CD14-positive monocyte (primary cell): Measurements from ENCODE around the gene SPSB2. TPM values are rescaled to one million over a fixed set of nuclear protein-coding genes. Genes with fewer than 3 reads are reported as not detected.

Experiments used
- DNase-seq, 3 donors: peaks; one replicate each; pipeline ENCODE4 v3.0.0-alpha.2; 2011 to 2022
- H2AFZ ChIP-seq: 2 replicates; pipeline ENCODE4 v1.6.0; 2012; ENCODE audit warnings: mild to moderate bottlenecking, low read depth, low read length, inconsistent platforms; ENCODE audit not compliant: insufficient read depth, poor library complexity, severe bottlenecking
- H3K27ac ChIP-seq, 2 donors: 1 replicate in 1 of 2; 2 replicates in 1 of 2; pipeline ENCODE4 v1.5.1; 2012 to 2013; ENCODE audit warnings: low read length in 2 of 2, control low read depth in 1 of 2, inconsistent platforms in 1 of 2, low read depth in 1 of 2, mild to moderate bottlenecking in 1 of 2
- H3K27me3 ChIP-seq, 2 donors: one replicate each; pipeline versions ENCODE4 v1.6.0 to v1.6.1; 2011 to 2013; ENCODE audit warnings: low read length in 2 of 2; ENCODE audit not compliant: control insufficient read depth in 2 of 2, insufficient read depth in 2 of 2
- H3K36me3 ChIP-seq, 2 donors: replicated peaks in 1 of 2; 1 replicate in 1 of 2; 2 replicates in 1 of 2; pipeline versions ENCODE4 v1.5.1 to v1.6.1; 2012 to 2013; ENCODE audit warnings: low read length in 2 of 2, control low read depth in 1 of 2, inconsistent platforms in 1 of 2, mild to moderate bottlenecking in 1 of 2; ENCODE audit not compliant: insufficient read depth in 2 of 2, control insufficient read depth in 1 of 2
- H3K4me1 ChIP-seq, 2 donors: 1 replicate in 1 of 2; 2 replicates in 1 of 2; pipeline versions ENCODE4 v1.5.1 to v1.6.1; 2012 to 2013; ENCODE audit warnings: low read length in 2 of 2, control low read depth in 1 of 2, inconsistent platforms in 1 of 2, mild to moderate bottlenecking in 1 of 2, moderate library complexity in 1 of 2; ENCODE audit not compliant: insufficient read depth in 2 of 2, control insufficient read depth in 1 of 2
- H3K4me2 ChIP-seq: replicated peaks from 2 replicates; pipeline ENCODE3; 2012; ENCODE audit warnings: low read length, moderate library complexity, mild to moderate bottlenecking; ENCODE audit not compliant: poor library complexity, severe bottlenecking; ENCODE audit errors: extremely low read depth
- H3K4me3 ChIP-seq, 3 experiments: fragments of 200-600 bp in 1 of 3; sonication (generic) in 1 of 3; replicated peaks in 1 of 3; 1 replicate in 2 of 3; 2 replicates in 1 of 3; pipeline ENCODE4 v1.5.1; 2011 to 2013; ENCODE audit warnings: low read length in 3 of 3, mild to moderate bottlenecking in 3 of 3, control low read depth in 2 of 3, low read depth in 2 of 3, inconsistent platforms in 1 of 3, moderate library complexity in 1 of 3
- H3K79me2 ChIP-seq: 2 replicates; pipeline ENCODE4 v1.6.0; 2012; ENCODE audit warnings: mild to moderate bottlenecking, control low read depth, inconsistent platforms, low read length, moderate library complexity; ENCODE audit not compliant: insufficient read depth
- H3K9ac ChIP-seq: 2 replicates; pipeline ENCODE4 v1.6.0; 2017; ENCODE audit warnings: low read length, mild to moderate bottlenecking; ENCODE audit not compliant: insufficient read depth, poor library complexity, severe bottlenecking
- H3K9me3 ChIP-seq, 2 donors: replicated peaks in 1 of 2; 1 replicate in 1 of 2; 2 replicates in 1 of 2; pipeline versions ENCODE4 v1.5.1 to v1.6.1; 2012 to 2013; ENCODE audit warnings: low read length in 2 of 2, control low read depth in 1 of 2; ENCODE audit not compliant: control insufficient read depth in 1 of 2, insufficient read depth in 1 of 2
- H4K20me1 ChIP-seq: 2 replicates; pipeline ENCODE4 v1.6.0; 2012; ENCODE audit warnings: mild to moderate bottlenecking, low read length, control low read depth, moderate library complexity; ENCODE audit not compliant: insufficient read depth
- H3K27ac Mint-ChIP-seq, 7 donors: one replicate each; pipeline ENCODE4 v1.8.0; 2020; ENCODE audit warnings: mild to moderate bottlenecking in 7 of 7, mixed read lengths in 7 of 7, moderate library complexity in 6 of 7, inconsistent platforms in 2 of 7
- H3K27me3 Mint-ChIP-seq, 3 donors: one replicate each; pipeline ENCODE4 v1.8.0; 2021 to 2022; ENCODE audit warnings: low read depth in 3 of 3, mild to moderate bottlenecking in 3 of 3, mixed read lengths in 3 of 3, moderate library complexity in 3 of 3, inconsistent platforms in 1 of 3
- H3K36me3 Mint-ChIP-seq, 2 donors: one replicate each; pipeline ENCODE4 v1.8.0; 2020; ENCODE audit warnings: mixed read lengths in 2 of 2, inconsistent platforms in 1 of 2, mild to moderate bottlenecking in 1 of 2
- H3K4me1 Mint-ChIP-seq: one replicate; pipeline ENCODE4 v1.8.0; 2020; ENCODE audit warnings: mild to moderate bottlenecking, mixed read lengths
- H3K4me3 Mint-ChIP-seq, 2 donors: one replicate each; pipeline ENCODE4 v1.8.0; 2020; ENCODE audit warnings: mild to moderate bottlenecking in 2 of 2, mixed read lengths in 2 of 2, moderate library complexity in 1 of 2
- H3K9me3 Mint-ChIP-seq, 7 donors: one replicate each; pipeline ENCODE4 v1.8.0; 2020 to 2022; ENCODE audit warnings: mixed read lengths in 7 of 7, mild to moderate bottlenecking in 6 of 7, moderate library complexity in 6 of 7, inconsistent platforms in 2 of 7
- WGBS: methylation state at CpG from one replicate; pipeline ENCODE4 v1.1.5; 2013; ENCODE audit warnings: missing lambda C conversion rate; ENCODE audit not compliant: insufficient coverage; 5-methylcytosine and 5-hydroxymethylcytosine counted together
- intact Hi-C, 2 donors: fragments of 100-400 bp; cut with micrococcal nuclease; formaldehyde crosslinking; loops; one replicate each; pipeline versions ENCODE4 v1.15.0 to v1.15.1; 2023
- polyA plus RNA-seq, 3 donors: library from polyadenylated mRNA; depleted of rRNA in 1 of 3; unstranded in 2 of 3; stranded (reverse) in 1 of 3; fragments of 300-500 nt in 2 of 3; fragments of >200 nt in 1 of 3; fragmentation: Illumina TruSeq in 2 of 3; gene quantifications; 1 replicate in 2 of 3; 2 replicates in 1 of 3; pipeline ENCODE4 v1.2.3, GENCODE V29; 2012 to 2021
- TF ChIP-seq, protein P1 (sequence below): fragments of 200-600 bp; IDR thresholded peaks from one replicate; pipeline ENCODE4 v1.8.0; 2022; ENCODE audit warnings: antibody characterized with exemption, mild to moderate bottlenecking

SPSB2 gene
- polyA plus RNA-seq, 3 donors, result 4.7 to 6.9 (median 6.6) TPM

DNA sequence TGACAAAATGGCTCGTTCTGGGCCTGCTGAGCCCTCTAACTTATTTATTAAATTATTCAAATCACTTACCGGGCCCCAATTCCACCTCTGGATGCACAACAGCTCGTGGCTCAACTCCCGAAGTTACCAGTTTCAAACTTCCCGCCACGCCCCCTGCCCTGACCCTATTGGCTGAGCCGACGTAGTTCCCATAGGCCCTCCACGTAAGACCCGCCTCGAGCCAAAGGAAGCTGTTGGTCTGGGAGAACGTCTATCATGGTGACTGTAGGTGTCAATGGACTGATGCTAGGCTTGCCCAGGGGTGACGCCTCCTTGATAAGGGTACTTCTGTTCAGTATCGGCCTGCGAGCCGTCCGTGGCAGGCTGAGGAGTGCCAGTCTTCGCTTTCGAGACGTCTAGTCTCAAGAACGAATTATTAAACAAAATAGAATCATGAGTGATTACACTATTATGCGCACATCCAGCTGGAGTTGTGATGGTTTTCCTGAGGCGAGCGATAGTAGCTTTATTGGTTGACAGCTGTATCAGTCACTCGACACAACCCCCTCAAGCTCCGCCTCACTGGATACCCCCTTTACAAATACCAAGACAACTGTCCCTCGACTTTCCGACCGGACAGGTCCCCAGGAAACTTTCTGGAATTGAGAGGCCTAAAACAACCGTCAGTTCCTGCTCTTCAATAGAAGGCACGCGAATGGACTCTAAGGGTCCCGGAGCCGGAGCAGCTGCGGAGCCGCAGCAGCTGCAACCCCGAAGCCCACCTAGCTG, 21.8 kb downstream of the SPSB2 start, which contains the start of gene CDCA3:
TSS of gene CDCA3 (minus strand) at position 134 of the 768 bp plus-strand sequence. CDS start 334 bp downstream, outside the sequence.
- H2AFZ ChIP-seq, result peak within 1 kb of the TSS; percentile 83
- TF ChIP-seq, protein P1, sequence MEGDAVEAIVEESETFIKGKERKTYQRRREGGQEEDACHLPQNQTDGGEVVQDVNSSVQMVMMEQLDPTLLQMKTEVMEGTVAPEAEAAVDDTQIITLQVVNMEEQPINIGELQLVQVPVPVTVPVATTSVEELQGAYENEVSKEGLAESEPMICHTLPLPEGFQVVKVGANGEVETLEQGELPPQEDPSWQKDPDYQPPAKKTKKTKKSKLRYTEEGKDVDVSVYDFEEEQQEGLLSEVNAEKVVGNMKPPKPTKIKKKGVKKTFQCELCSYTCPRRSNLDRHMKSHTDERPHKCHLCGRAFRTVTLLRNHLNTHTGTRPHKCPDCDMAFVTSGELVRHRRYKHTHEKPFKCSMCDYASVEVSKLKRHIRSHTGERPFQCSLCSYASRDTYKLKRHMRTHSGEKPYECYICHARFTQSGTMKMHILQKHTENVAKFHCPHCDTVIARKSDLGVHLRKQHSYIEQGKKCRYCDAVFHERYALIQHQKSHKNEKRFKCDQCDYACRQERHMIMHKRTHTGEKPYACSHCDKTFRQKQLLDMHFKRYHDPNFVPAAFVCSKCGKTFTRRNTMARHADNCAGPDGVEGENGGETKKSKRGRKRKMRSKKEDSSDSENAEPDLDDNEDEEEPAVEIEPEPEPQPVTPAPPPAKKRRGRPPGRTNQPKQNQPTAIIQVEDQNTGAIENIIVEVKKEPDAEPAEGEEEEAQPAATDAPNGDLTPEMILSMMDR, result no peak
- Mint-ChIP-seq H3K4me1 (peaks cover 36% of the 10 kb centered on the region), H3K27ac (peak within 1 kb of the TSS; percentile 95 to 99 (median 99)), H3K9me3 (peaks cover 0 to under 1% (median 0%) of the 10 kb centered on the region in 7 donors), H3K36me3 (peaks cover 26 to 39% of the 10 kb centered on the region in 2 donors), H3K4me3 (peak within 1 kb of the TSS; percentile 98), H3K27me3 (peaks cover 0 to 1% (median 0%) of the 10 kb centered on the region in 3 donors)
- intact Hi-C loops, result loop anchor here in 1 of 2 donors (2.0 to 10.0 kb wide), 2 partner anchors 53 to 189 kb away; partner anchors contain the start of genes ING4 and LRRC23
- peak within 1 kb of the TSS; percentile 56 to 93 (median 71) for H3K4me3 ChIP-seq
- peaks cover 50% of the 10 kb centered on the region for H3K79me2 ChIP-seq
- peaks cover 16 to 46% of the 10 kb centered on the region in 2 donors for H3K36me3 ChIP-seq
- peak; percentile 94 to 97 (median 97) for DNase-seq
- peaks cover 29 to 35% of the 10 kb centered on the region in 2 donors for H3K4me1 ChIP-seq
- H3K27ac ChIP-seq, result peak within 1 kb of the TSS; percentile 73 to 85
- no peaks in the 10 kb centered on the region for H3K27me3 ChIP-seq
- WGBS, result under 1% methylated on average over 27 of the region's 37 CpGs
- H3K9ac ChIP-seq, result peak within 1 kb of the TSS; percentile 62
- no peaks in the 10 kb centered on the region for H3K9me3 ChIP-seq
- peaks cover 9% of the 10 kb centered on the region for H4K20me1 ChIP-seq
- H3K4me2 ChIP-seq, result peak within 1 kb of the TSS; percentile 89

DNA sequence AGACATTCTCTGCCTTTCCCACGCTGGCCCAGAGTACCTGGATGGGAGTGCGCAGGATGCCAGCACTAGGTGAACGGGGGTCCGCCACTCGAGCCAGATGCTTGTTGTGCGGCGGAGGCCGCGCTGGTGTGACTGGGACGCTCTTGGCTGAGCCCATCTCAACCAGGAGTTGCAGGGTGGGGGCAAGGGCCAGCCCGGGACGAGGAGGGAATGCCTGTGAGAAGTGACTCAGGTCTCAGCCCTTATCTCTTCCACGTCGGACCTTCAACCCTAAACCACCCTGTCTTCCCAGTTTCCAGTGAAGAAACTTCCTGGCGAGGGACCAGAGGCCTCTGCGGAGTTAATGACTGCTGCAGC, 22.3 kb downstream of the SPSB2 start:
- Mint-ChIP-seq H3K27me3 (peaks cover 0 to 1% (median 0%) of the 10 kb centered on the region in 3 donors), H3K27ac (peak overlapping the region in 4 of 7 donors; percentile 95 to 99 (median 98)), H3K36me3 (peaks cover 23 to 39% of the 10 kb centered on the region in 2 donors), H3K9me3 (no peaks in the 10 kb centered on the region), H3K4me3 (peak overlapping the region in 1 of 2 donors; percentile 94), H3K4me1 (peaks cover 39% of the 10 kb centered on the region)
- Histone ChIP-seq H3K9me3 (no peaks in the 10 kb centered on the region), H3K27ac (peak overlapping the region; percentile 2 to 85), H3K27me3 (no peaks in the 10 kb centered on the region), H3K36me3 (peaks cover 10 to 41% of the 10 kb centered on the region in 2 donors), H3K4me1 (peaks cover 29 to 35% of the 10 kb centered on the region in 2 donors), H2AFZ (no peak overlapping the region), H3K4me2 (peak overlapping the region; percentile 89), H3K9ac (no peak overlapping the region), H4K20me1 (peaks cover 9% of the 10 kb centered on the region), H3K79me2 (peaks cover 50% of the 10 kb centered on the region), H3K4me3 (peak overlapping the region in 2 of 3 experiments; percentile 56 to 93)
- TF ChIP-seq, protein P1, result no peak
- intact Hi-C loops, result loop anchor here in 1 of 2 donors (2.0 to 10.0 kb wide), 2 partner anchors 54 to 188 kb away; partner anchors contain the start of genes ING4 and LRRC23
- WGBS, result 60% methylated on average over 9 of the region's 16 CpGs
- DNase-seq, result no peak
